Measurements from ENCODE around the gene MAEA.

Gene MAEA

DNA sequence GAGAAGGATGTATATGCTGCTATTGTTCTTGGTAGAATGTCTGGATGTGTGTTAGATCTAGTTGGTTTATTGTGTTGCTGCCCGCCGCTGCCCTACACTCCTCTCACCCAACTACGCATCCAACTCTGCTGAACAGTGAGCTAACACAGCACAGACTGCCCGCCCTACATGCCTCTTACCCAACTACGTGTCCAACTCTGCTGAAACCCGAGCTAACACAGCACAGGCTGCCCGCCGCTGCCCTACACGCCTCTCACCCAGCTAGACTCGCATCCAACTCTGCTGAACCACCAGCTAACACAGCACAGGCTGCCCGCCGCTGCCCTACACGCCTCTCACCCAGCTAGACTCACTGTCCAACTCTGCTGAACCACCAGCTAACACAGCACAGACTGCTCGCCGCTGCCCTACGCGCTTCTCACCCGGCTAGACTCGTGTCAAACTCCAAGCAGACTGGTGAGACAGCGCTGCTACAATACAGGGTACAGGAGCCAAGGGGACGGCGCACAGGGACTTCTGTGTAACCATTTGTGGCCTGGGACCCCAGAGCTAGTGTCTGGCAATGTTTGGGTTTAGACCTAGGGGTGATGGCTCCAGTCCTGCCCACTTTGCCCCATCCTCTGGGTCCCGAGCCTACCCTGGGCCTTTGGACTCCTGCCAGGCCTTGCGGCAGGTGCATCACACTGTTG is 29.1 kb upstream of the MAEA start:
- Histone ChIP-seq H3K36me3 (ENCODE audit: insufficient read depth, low read length) (no peaks in the 10 kb centered on the region), H3K9ac (ENCODE audit: low read depth, low read length) (no peak overlapping the region), H2AFZ (ENCODE audit: low read depth, low read length) (no peak overlapping the region), H3K79me2 (ENCODE audit: insufficient read depth, low read length) (no peaks in the 10 kb centered on the region), H3K27me3 (ENCODE audit: insufficient read depth, low read length, poor library complexity) (no peaks in the 10 kb centered on the region), H3K9me3 (ENCODE audit: insufficient read depth, low read length, severe bottlenecking) (peaks cover 4% of the 10 kb centered on the region), H4K20me1 (ENCODE audit: insufficient read depth, low read length) (no peaks in the 10 kb centered on the region), H3K4me2 (ENCODE audit: insufficient read depth, low read length) (no peak overlapping the region), H3K4me3 (ENCODE audit: low read depth in 1 of 2, low read length in 2 of 2) (no peak overlapping the region), H3K4me1 (ENCODE audit: insufficient read depth, low read length) (no peaks in the 10 kb centered on the region), H3K27ac (ENCODE audit: low read length) (no peak overlapping the region)
- ATAC-seq (ENCODE audit: insufficient read depth, low read depth) (no peak), DNase-seq (no peak)
- TF ChIP-seq, protein P1, sequence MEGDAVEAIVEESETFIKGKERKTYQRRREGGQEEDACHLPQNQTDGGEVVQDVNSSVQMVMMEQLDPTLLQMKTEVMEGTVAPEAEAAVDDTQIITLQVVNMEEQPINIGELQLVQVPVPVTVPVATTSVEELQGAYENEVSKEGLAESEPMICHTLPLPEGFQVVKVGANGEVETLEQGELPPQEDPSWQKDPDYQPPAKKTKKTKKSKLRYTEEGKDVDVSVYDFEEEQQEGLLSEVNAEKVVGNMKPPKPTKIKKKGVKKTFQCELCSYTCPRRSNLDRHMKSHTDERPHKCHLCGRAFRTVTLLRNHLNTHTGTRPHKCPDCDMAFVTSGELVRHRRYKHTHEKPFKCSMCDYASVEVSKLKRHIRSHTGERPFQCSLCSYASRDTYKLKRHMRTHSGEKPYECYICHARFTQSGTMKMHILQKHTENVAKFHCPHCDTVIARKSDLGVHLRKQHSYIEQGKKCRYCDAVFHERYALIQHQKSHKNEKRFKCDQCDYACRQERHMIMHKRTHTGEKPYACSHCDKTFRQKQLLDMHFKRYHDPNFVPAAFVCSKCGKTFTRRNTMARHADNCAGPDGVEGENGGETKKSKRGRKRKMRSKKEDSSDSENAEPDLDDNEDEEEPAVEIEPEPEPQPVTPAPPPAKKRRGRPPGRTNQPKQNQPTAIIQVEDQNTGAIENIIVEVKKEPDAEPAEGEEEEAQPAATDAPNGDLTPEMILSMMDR (IDR thresholded peaks at IDR 0.05; ENCODE audit: borderline replicate concordance, extremely low read depth, low read length, poor library complexity, severe bottlenecking): no peak
- TF ChIP-seq EZH2 (IDR thresholded peaks at IDR 0.05; ENCODE audit: borderline replicate concordance, low read depth, low read length, severe bottlenecking): no peak

DNA sequence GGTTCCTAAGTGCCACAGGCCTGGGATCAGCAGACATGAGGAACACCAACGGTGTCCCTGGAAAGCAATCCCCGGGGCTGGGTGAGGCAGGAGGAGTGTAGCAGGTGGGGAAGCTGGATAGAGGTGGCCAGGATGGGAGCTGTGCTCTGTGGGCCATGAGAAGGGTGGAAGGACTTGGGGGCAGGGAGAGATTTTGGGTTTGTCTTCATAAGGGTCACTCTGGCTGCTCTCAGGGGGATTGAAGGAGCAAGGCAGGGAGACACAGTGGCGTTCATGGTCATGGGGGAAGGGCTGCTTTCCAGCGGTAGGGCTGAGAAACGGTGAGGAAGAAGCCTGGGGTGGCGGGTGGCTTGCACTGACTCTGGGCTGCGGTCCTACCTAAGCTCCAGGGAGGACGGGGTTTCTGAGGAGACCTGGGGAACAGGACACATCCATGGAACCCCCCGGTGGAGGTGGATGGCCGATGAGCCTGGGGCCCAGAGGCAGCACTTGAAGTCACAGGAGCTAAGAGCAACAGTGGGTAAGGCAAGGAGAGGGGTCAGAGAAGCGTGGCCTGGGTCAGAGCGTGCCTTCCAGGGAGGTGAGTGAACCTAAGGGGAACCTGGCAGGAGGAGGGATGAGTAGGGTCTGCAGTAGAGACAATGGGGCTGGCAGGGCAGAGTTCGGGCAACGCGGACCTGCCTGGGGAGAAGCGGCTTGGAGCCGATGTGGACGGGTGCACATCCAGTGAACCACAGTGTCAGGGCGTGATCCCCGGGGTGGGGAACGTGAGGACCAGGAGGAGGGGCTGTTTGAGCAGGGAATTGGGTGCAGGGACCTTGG is 28.4 kb upstream of the MAEA start:
- H3K27ac ChIP-seq (ENCODE audit: low read length): no peak overlapping the region
- ATAC-seq (ENCODE audit: insufficient read depth, low read depth): no peak
- no peaks in the 10 kb centered on the region for H3K36me3 ChIP-seq (ENCODE audit: insufficient read depth, low read length)
- H2AFZ ChIP-seq (ENCODE audit: low read depth, low read length): no peak overlapping the region
- H3K9me3 ChIP-seq (ENCODE audit: insufficient read depth, low read length, severe bottlenecking): peaks cover 4% of the 10 kb centered on the region
- H3K27me3 ChIP-seq (ENCODE audit: insufficient read depth, low read length, poor library complexity): no peaks in the 10 kb centered on the region
- H3K4me1 ChIP-seq (ENCODE audit: insufficient read depth, low read length): no peaks in the 10 kb centered on the region
- DNase-seq: no peak
- H4K20me1 ChIP-seq (ENCODE audit: insufficient read depth, low read length): no peaks in the 10 kb centered on the region
- H3K4me2 ChIP-seq (ENCODE audit: insufficient read depth, low read length): no peak overlapping the region
- no peak overlapping the region for H3K4me3 ChIP-seq (ENCODE audit: low read depth in 1 of 2, low read length in 2 of 2)
- H3K79me2 ChIP-seq (ENCODE audit: insufficient read depth, low read length): no peaks in the 10 kb centered on the region
- no peak overlapping the region for H3K9ac ChIP-seq (ENCODE audit: low read depth, low read length)
- TF ChIP-seq, protein P1 (IDR thresholded peaks at IDR 0.05; ENCODE audit: borderline replicate concordance, extremely low read depth, low read length, poor library complexity, severe bottlenecking): no peak
- no peak for TF ChIP-seq EZH2 (IDR thresholded peaks at IDR 0.05; ENCODE audit: borderline replicate concordance, low read depth, low read length, severe bottlenecking)

DNA sequence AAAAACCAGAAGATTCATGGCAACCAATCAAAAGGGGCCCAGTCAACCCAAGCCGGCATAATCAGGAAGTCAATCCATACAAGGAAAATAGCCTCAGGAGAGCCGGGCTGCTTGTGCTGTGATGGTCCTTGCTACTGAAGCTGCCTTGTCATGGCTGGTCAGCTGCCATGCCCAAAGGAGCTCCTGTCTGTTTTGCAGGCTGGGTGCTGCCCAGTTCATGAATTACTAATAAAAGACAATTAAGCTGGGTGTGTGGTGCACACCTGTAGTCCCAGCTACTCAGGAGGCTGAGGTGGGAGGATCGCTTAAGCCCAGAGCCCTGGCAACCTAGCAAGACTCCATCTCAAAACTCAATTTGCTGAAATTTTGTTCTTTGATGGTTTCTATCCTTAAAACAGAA is 24.7 kb upstream of the MAEA start:
- H2AFZ ChIP-seq (ENCODE audit: low read depth, low read length): no peak overlapping the region
- H3K36me3 ChIP-seq (ENCODE audit: insufficient read depth, low read length): no peaks in the 10 kb centered on the region
- H3K79me2 ChIP-seq (ENCODE audit: insufficient read depth, low read length): no peaks in the 10 kb centered on the region
- H3K4me2 ChIP-seq (ENCODE audit: insufficient read depth, low read length): no peak overlapping the region
- no peaks in the 10 kb centered on the region for H3K4me1 ChIP-seq (ENCODE audit: insufficient read depth, low read length)
- H3K9ac ChIP-seq (ENCODE audit: low read depth, low read length): no peak overlapping the region
- no peak overlapping the region for H3K27ac ChIP-seq (ENCODE audit: low read length)
- H3K4me3 ChIP-seq (ENCODE audit: low read depth in 1 of 2, low read length in 2 of 2): no peak overlapping the region
- H4K20me1 ChIP-seq (ENCODE audit: insufficient read depth, low read length): no peaks in the 10 kb centered on the region
- no peak for ATAC-seq (ENCODE audit: insufficient read depth, low read depth)
- DNase-seq: no peak
- peaks cover 6% of the 10 kb centered on the region for H3K9me3 ChIP-seq (ENCODE audit: insufficient read depth, low read length, severe bottlenecking)
- H3K27me3 ChIP-seq (ENCODE audit: insufficient read depth, low read length, poor library complexity): no peaks in the 10 kb centered on the region
- TF ChIP-seq, protein P1 (IDR thresholded peaks at IDR 0.05; ENCODE audit: borderline replicate concordance, extremely low read depth, low read length, poor library complexity, severe bottlenecking): no peak
- no peak for TF ChIP-seq EZH2 (IDR thresholded peaks at IDR 0.05; ENCODE audit: borderline replicate concordance, low read depth, low read length, severe bottlenecking)
